Ovary (tissue), 3 donors: ENCODE data around the gene ADAM12.

ENCODE experiments used
- EP300 ChIP-seq: sonication (generic); formaldehyde crosslinking; IDR thresholded peaks from one replicate; pipeline ENCODE4 v1.6.1; 2017; ENCODE audit warnings: antibody characterized with exemption
- TF ChIP-seq, protein P1 (sequence below), 3 donors: fragments of 450-650 bp in 2 of 3; fragments of 200-600 bp in 1 of 3; IDR thresholded peaks; one replicate each; pipeline versions ENCODE4 v1.5.1 to v1.8.0; 2016 to 2022; ENCODE audit warnings: antibody characterized with exemption in 3 of 3, mild to moderate bottlenecking in 1 of 3
- donor health status: DM: no; HTN: no; CAD: no.

DNA sequence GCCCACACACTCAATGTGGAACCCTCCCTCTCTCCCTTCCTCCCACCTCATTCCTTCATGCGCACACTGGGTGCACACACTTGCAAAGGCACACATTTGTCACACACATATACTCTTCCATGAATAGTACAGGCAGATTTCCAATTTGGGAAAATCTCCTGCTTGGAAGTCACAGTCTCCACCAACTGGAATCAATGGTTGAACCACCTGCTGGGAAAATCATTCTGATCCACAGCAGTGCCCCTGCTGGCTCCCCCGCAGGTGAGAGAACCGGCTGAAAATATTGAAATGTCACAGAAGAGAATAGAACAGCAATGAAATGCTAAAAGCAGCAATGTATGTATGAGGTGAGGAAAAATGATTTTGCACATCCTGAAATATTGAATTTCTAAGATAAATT is 232.7 kb downstream of the ADAM12 start:
- TF ChIP-seq, protein P1, sequence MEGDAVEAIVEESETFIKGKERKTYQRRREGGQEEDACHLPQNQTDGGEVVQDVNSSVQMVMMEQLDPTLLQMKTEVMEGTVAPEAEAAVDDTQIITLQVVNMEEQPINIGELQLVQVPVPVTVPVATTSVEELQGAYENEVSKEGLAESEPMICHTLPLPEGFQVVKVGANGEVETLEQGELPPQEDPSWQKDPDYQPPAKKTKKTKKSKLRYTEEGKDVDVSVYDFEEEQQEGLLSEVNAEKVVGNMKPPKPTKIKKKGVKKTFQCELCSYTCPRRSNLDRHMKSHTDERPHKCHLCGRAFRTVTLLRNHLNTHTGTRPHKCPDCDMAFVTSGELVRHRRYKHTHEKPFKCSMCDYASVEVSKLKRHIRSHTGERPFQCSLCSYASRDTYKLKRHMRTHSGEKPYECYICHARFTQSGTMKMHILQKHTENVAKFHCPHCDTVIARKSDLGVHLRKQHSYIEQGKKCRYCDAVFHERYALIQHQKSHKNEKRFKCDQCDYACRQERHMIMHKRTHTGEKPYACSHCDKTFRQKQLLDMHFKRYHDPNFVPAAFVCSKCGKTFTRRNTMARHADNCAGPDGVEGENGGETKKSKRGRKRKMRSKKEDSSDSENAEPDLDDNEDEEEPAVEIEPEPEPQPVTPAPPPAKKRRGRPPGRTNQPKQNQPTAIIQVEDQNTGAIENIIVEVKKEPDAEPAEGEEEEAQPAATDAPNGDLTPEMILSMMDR (IDR thresholded peaks at IDR 0.05) = no peak
- no peak for TF ChIP-seq EP300
